HG02973 (cell line): ENCODE measurements around the gene KNSTRN.

ENCODE experiments used
- ATAC-seq: cut with Tn5 transposase; IDR thresholded peaks from one replicate; pipeline ENCODE4 v1.9.1; 2021; ENCODE audit warnings: moderate library complexity; ENCODE audit not compliant: unreplicated experiment

The KNSTRN gene

DNA sequence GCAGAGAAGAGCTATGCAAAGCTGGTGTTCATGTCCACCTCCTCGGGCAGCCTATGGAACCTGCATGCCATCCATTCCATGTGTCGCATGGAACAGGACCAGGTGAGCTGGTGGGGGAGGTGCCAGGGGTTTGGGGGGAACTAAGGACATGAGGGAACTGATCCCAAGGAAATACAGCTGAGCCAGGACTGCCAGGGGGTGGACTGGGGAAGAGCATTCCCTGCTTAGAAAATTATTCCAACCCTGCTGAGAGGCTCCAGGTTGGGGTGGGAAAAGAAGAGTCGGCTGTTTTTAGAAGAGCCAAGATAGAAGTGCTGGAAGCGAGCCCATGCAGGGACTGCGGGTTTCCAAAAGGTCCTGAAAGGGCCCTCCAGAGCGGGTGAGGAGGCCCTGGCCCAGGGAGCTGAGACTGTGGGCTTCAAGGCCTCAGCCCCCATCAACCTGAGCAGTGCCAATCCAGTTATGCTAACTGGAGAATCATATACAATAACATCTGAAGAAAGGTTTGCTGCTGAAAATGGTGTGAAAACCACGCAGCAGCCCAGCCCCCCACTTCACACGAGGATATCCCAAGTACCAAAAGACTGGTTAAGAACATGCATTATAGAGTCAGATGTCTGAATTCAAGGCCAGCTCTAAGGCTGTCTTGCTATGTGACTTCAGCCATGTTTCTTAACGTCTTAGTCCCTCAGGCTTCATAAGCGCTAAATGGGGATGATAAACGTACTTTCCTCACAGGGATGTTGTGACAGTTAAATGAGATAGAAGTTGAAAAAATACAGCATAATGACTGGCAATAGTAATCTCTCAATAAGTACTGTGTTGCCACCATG lies 16.7 kb upstream of the KNSTRN start:
- no peak for ATAC-seq

- ATAC-seq = no peak
Observed at GRCh38 chr15:40366457-40367370, 15.8 kb upstream of the KNSTRN start.

- no peak for ATAC-seq
Observed at GRCh38 chr15:40367371-40367685, 15.2 kb upstream of the KNSTRN start.

- peak; percentile 79 for ATAC-seq
Observed at GRCh38 chr15:40367686-40368611, 14.6 kb upstream of the KNSTRN start.

- no peak for ATAC-seq
Observed at GRCh38 chr15:40368719-40369473, 13.6 kb upstream of the KNSTRN start.

- no peak for ATAC-seq
Observed at GRCh38 chr15:40369474-40369869, 13.0 kb upstream of the KNSTRN start.

GRCh38 chr15:40369971-40370370 lies 12.6 kb upstream of the KNSTRN start:
- no peak for ATAC-seq

GRCh38 chr15:40372981-40373380 lies 9.5 kb upstream of the KNSTRN start:
- no peak for ATAC-seq

DNA sequence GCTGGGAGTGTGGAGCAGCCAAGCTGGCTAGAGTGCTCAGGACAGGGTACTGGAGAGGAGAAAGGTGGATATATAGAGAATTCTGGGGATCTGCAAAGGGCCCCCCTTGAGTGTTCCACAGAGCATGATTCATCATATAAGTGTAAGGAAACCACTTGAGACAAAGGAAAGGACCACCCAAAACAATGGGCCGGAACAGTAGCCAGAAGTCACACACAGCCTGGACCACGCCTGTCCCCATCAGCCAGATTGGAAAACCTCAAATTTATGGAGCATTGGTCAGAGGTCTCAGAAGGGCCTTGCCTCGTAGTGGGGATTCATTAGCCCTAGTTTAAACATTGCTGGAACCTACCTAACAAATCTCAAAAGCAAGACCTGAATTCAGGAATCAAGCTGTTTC lies 4.9 kb upstream of the KNSTRN start:
- no peak for ATAC-seq

- ATAC-seq = no peak
Observed at GRCh38 chr15:40379374-40379773, 3.1 kb upstream of the KNSTRN start.

GRCh38 chr15:40379853-40380252 lies 2.7 kb upstream of the KNSTRN start:
- ATAC-seq = no peak

DNA sequence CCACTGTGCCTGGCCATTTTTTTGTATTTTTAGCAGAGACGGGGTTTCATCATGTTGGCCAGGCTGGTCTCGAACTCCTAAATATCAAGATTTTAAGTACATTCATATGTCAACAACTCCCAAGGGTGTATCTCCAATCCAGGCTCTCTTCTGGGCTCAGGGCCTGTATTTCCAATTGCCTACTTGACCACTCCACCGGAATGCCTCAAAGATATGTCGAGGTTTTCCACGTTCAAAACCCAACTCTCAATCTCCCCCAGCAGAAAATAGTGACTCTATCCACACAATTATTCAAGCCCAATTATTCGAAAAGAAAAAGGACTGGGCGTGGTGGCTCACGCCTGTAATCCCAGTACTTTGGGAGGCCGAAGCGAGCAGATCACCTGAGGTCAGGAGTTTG lies 1.9 kb upstream of the KNSTRN start:
- ATAC-seq = no peak

- ATAC-seq = no peak
Observed at GRCh38 chr15:40381818-40382529, 547 bp upstream of the KNSTRN start.

GRCh38 chr15:40386480-40386879 lies 4.0 kb downstream of the KNSTRN start:
- ATAC-seq = no peak

DNA sequence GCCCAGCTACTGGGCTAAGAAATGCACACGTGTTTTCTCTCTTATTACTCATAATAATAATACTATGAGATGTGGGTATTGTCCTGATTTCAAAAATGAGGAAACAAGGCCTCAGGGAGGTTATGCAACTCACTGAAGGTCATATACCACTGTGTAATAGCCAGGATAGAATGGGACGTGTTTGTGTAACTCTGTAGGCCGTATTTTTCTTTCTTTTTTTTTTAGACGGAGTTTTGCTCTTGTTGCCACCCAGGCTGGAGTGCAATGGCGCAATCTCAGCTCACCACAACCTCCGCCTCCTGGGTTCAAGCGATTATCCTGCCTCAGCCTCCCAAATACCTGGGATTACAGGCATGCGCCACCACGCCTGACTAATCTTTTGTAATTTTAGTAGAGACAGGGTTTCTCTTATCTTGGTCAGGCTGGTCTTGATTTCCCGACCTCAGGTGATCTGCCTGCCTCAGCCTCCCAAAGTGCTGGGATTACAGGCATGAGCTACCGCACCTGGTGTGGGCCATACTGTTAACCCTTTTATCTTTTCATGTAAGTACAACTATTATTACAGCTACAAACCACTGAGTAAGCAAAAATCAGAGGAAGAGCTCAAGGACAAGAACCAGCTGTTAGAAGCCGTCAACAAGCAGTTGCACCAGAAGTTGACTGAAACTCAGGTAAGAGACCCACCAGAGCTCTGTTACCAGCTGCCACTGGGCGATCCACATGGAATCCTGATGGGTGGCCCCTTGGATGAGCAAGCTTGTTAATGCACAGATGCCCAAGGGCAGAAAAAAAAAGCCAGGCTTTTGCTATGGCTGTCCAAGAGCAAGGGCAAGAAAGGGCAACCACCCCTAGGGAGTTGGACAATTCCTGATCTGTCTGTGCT lies 6.7 kb downstream of the KNSTRN start:
- no peak for ATAC-seq

- ATAC-seq = no peak
Observed at GRCh38 chr15:40389824-40390595, 7.5 kb downstream of the KNSTRN start.

GRCh38 chr15:40392986-40393948 lies 10.7 kb downstream of the KNSTRN start:
- ATAC-seq = no peak
